ENCODE results near the gene MX2.

MX2 gene

GRCh38 chr21:41360072-41360821 lies 1.6 kb upstream of the MX2 start:
- in situ Hi-C loops (cut with HindIII; ENCODE audit: low sequenced_read_pairs), result no loop called here
- TF ChIP-seq CTCF (IDR thresholded peaks at IDR 0.05; ENCODE audit: low read depth, low read length), result no peak
- H3K4me3 ChIP-seq (ENCODE audit: low read depth, low read length), result no peak overlapping the region
- no peak for DNase-seq (ENCODE audit: low read depth, low spot score)

- no peak for TF ChIP-seq CTCF (IDR thresholded peaks at IDR 0.05; ENCODE audit: low read depth, low read length)
- in situ Hi-C loops (cut with HindIII; ENCODE audit: low sequenced_read_pairs), result no loop called here
- H3K4me3 ChIP-seq (ENCODE audit: low read depth, low read length), result no peak overlapping the region
- no peak for DNase-seq (ENCODE audit: low read depth, low spot score)
Measured at GRCh38 chr21:41361053-41361785, 608 bp upstream of the MX2 start.

- H3K4me3 ChIP-seq (ENCODE audit: low read depth, low read length), result no peak overlapping the region
- no peak for TF ChIP-seq CTCF (IDR thresholded peaks at IDR 0.05; ENCODE audit: low read depth, low read length)
- in situ Hi-C loops (cut with HindIII; ENCODE audit: low sequenced_read_pairs), result no loop called here
- no peak for DNase-seq (ENCODE audit: low read depth, low spot score)
Measured at GRCh38 chr21:41362605-41363369, 960 bp downstream of the MX2 start.

- in situ Hi-C loops (cut with HindIII; ENCODE audit: low sequenced_read_pairs), result no loop called here
- no peak for TF ChIP-seq CTCF (IDR thresholded peaks at IDR 0.05; ENCODE audit: low read depth, low read length)
- no peak overlapping the region for H3K4me3 ChIP-seq (ENCODE audit: low read depth, low read length)
- DNase-seq (ENCODE audit: low read depth, low spot score), result no peak
Measured at GRCh38 chr21:41363370-41364270, 1.8 kb downstream of the MX2 start.

- TF ChIP-seq CTCF (IDR thresholded peaks at IDR 0.05; ENCODE audit: low read depth, low read length), result no peak
- no peak for DNase-seq (ENCODE audit: low read depth, low spot score)
- no peak overlapping the region for H3K4me3 ChIP-seq (ENCODE audit: low read depth, low read length)
- in situ Hi-C loops (cut with HindIII; ENCODE audit: low sequenced_read_pairs), result no loop called here
Measured at GRCh38 chr21:41364308-41364707, 2.5 kb downstream of the MX2 start.

Data from astrocyte of the spinal cord (primary cell).